ENCODE results near the gene GPBP1L1.
A peak's percentile ranks its signal among the peaks of the same experiment; 100 is the strongest.

The GPBP1L1 gene

DNA sequence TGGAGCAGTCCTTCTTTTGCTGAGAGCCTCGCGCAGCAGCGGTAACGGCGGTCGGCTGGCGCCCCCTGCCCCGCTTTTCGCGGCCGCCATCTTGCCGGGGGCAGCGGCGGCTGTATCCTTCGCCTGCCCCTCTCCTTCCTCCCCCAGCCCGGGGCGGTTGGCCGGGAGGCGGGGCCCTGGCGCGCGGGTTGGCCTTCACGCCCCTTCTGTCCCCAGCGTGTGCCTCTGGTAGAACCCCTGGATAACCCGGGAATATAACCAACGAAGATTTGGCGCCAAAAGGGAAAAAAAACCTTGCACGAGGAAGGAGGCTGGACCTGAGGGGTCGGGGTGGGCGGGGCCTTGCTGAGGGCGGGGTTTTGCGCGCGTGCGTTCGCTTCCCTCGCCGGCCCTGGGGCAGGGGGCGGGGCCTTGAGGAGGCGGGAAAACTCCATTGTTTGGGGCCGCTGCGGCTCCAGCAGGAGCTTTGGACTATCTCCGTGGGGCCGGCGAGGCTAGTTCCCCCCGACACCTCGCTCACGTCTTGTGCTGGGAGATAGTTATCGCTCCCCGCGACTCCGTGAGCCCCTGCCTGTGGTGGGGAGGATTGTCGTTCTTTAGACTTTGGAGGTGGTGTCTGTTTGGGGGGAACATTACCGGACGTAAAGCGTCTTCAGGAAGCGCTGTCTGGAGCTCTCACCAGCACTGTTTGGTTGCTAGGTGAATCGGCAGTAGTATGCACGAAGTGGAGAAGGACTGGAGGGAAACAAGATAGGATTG lies 101.8 kb downstream of the GPBP1L1 start:
- TF ChIP-seq, protein P1, sequence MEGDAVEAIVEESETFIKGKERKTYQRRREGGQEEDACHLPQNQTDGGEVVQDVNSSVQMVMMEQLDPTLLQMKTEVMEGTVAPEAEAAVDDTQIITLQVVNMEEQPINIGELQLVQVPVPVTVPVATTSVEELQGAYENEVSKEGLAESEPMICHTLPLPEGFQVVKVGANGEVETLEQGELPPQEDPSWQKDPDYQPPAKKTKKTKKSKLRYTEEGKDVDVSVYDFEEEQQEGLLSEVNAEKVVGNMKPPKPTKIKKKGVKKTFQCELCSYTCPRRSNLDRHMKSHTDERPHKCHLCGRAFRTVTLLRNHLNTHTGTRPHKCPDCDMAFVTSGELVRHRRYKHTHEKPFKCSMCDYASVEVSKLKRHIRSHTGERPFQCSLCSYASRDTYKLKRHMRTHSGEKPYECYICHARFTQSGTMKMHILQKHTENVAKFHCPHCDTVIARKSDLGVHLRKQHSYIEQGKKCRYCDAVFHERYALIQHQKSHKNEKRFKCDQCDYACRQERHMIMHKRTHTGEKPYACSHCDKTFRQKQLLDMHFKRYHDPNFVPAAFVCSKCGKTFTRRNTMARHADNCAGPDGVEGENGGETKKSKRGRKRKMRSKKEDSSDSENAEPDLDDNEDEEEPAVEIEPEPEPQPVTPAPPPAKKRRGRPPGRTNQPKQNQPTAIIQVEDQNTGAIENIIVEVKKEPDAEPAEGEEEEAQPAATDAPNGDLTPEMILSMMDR (IDR thresholded peaks at IDR 0.05; ENCODE audit: borderline replicate concordance, control extremely low read depth, extremely low read depth, insufficient read depth, missing control alignments) = no peak
- DNase-seq (ENCODE audit: low spot score) = peak; percentile 92
- in situ Hi-C loops (cut with MboI; ENCODE audit: low sequenced_read_pairs, unreplicated experiment) = loop anchor here (10.0 kb wide), 1 partner anchor 220 kb away; no protein-coding TSS in a partner anchor

DNA sequence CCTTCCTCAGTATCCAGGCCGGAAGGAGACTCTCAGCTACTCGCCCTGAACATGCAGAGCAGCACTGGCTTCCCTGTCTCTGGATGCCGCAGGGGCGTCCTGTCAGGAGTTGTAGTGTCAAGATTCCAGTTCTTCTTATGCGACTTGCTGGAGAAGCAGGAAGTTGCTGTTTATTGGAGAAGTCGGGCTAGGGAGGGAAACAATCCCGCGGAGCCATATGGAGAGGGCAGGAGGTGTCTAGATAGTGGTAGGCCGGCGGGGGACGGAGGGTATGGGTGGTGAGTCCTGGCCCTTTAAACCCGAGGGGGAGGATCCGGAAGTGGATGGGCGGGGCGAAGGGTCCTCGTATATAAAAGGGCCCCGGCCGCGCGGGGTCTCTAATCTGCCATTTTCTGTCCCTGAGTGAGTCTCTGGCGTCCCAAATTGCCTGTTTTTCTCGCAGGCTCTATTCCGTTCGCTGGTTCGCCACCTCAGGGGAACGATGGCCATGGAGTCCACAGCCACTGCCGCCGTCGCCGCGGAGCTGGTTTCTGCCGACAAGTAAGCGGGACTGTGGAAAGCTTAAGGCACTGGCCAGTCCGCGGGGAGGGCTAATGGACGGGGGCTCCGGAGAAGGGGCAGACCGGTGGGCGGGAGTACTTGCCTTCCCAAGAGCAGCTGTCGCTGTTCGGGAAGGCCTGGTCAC lies 102.5 kb downstream of the GPBP1L1 start, which contains the start of gene NASP:
NASP (plus strand) TSS at position 376 of the 685 bp plus-strand sequence; CDS start at position 482, 106 bp downstream.
- in situ Hi-C loops (cut with MboI; ENCODE audit: low sequenced_read_pairs, unreplicated experiment) = loop anchor here (10.0 kb wide), 1 partner anchor 219 kb away; no protein-coding TSS in a partner anchor
- TF ChIP-seq, protein P1 (IDR thresholded peaks at IDR 0.05; ENCODE audit: borderline replicate concordance, control extremely low read depth, extremely low read depth, insufficient read depth, missing control alignments) = no peak
- peak; percentile 88 for DNase-seq (ENCODE audit: low spot score)

DNA sequence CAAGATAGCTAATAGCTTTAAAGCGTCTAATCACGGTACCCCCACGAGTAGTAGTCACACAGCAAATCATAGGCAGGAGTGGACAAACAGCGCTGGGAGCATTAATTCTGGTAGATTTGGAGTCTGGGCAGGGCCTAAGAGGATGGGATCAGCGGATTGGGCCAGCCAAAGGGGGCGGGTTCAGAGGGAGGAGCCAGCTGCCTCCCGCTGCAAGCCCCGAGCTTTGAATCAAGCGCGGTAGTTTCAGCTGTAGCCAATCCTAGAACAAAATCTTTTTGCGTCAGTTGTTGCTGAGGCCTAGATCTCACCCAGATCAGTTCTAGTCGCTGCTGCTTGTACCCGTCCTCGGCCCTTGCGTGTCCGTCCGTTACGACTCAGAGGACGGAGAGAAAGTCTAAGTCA lies 103.1 kb downstream of the GPBP1L1 start:
- in situ Hi-C loops (cut with MboI; ENCODE audit: low sequenced_read_pairs, unreplicated experiment) = loop anchor here (10.0 kb wide), 1 partner anchor 218 kb away; no protein-coding TSS in a partner anchor
- TF ChIP-seq, protein P1 (IDR thresholded peaks at IDR 0.05; ENCODE audit: borderline replicate concordance, control extremely low read depth, extremely low read depth, insufficient read depth, missing control alignments) = no peak

More for the DNA sequence above, 103.1 kb downstream of the GPBP1L1 start:
- DNase-seq (ENCODE audit: low spot score) = peak; percentile 97

All from GM13976 (cell line).